DMS 273 (cell line): ENCODE measurements around the gene RNLS.
"Not testable (repeated sequence)": the region's sequence is repeated elsewhere in the genome, so short reads cannot be mapped to it uniquely, and the experiment has no call there.

Experiments
- DNase-seq: peaks from one replicate; lab custom pipeline; 2025; ENCODE audit not compliant: unreplicated experiment; lab: John Stamatoyannopoulos, UW

RNLS gene

DNA sequence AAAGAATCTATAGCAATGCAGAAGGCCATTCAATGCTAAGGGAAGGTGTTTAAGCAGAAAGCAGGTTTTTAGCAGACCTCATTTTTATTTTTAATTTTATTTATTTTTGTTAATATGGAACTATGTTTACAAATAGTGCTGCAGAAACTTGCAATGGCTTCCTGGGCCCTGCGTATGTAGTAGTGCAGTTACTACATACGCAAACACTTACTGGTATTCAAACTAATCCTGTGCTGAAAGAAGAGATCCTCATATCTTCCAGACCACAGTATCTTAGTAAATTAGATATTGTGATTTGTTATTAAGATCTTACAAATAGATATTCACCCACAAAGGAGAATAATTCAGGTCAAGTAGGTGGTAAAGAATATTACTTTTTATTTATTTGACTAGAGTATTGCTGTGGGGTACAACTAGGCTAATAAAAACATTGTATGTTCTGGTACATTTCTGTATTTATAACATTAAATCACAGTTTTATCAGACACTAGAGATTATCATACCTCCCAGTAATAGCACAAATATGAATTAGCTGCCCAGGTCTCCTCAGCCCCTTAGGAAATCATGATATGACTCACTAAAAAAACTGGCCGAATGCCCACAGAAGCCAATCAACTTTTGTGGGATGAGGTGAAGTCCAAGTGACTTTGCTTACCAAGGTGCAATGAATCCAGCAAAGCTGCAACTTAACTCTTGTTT lies 57.6 kb downstream of the RNLS start:
- peak; percentile 14 for DNase-seq

DNA sequence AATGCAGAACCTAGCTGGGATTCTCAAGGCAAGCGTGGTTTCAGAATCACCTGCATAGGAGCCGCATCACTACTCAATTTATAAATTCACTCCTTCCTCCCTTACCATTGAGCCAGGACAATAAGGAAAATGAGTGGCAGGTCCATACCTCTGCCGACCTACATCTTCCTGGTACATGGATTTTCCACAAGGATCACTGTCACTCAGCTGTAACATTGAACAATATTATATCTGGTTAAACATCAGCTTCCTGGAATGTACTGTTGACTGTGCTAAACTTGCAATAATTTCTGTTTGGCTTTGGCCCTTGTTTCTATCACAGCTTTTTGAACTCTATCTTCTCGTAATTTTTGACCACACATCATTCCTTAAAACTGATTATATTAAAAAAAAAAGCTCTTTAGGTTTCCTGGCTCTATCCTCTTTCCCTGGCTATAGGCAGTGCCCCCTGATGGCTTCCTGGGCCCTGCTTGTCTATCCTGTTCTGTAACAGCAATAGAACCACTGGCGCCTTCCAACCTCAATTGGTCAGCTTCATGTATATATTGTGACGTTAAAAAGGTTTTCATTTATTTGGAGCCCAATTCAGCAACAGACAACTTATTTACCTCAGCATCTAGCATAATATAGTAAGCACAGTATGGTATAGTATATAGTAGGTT lies 59.2 kb downstream of the RNLS start:
- DNase-seq = no peak

DNA sequence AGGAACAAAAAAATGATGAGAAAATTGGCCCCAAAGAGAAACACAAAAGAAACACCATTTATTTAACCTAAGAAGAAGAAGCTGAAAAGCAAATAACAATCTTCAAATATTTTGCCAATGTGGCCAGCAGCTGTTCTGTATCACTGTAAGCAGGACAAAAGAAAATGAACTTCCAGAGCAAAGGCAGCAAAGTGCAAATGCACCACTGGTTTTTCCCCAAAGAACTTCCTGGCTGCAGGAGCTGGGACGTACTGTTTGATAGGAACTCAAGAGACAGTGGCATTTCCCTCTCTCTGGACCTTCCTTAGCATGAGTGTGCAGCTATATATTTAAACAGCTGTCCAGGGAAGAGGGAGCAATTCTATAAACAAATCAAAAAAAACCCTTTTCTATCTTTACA lies 60.4 kb downstream of the RNLS start:
- no peak for DNase-seq

DNA sequence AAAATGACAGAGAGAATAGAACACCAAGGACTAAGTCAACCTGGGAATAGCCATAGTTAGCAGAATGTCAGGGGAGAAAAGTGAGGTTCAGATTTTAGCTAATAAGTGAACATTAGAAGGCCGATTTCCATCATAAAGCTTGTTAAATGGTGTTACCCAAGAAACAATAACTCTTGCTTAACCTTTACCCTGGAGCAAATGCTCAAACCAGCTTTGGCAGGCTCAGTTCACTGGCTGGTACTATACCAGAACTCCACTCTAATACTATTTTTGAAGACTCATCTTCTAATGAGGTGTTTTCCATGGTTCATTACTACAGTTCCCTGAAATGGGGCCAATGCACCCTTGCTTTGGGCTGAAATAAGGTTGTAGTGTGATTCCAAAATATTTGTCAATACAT lies 61.3 kb downstream of the RNLS start:
- no peak for DNase-seq

DNA sequence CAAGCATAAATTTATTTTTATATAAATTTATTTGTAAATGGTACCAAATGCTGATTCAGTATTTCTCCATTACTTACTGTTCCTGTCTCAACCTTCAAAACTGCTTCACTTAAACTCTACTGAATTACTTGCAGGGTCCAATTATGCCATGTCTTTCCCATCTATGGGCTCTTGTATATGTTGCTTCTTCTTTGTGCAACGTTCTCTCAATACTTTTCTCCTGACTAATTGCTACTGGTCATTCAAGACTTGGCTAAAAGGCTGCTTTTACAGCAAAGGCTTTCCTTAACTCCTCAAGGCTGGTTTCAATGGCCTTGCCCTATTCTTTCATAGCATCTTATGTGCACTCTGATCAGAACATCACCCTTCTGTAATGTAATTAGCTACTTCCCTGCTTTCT lies 67.9 kb downstream of the RNLS start:
- no peak for DNase-seq

DNA sequence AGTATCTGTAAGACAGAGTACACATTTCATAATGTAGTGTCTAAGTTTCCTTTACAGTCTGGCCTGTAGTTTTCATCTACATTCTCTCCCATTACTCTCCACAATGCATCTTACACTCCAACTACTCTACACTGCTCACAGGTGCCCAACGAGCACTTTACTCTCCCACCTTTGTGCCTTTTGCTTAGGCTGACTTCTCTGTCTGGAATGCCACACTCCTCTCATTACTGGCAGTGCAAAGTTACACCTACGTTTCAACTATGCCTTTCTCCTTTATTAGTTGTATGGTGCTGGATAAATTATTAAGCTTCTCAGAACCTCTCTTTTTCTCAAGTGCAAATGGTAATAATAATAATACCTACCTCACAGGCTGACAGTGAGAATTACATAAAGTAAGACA lies 70.5 kb downstream of the RNLS start:
- no peak for DNase-seq

DNA sequence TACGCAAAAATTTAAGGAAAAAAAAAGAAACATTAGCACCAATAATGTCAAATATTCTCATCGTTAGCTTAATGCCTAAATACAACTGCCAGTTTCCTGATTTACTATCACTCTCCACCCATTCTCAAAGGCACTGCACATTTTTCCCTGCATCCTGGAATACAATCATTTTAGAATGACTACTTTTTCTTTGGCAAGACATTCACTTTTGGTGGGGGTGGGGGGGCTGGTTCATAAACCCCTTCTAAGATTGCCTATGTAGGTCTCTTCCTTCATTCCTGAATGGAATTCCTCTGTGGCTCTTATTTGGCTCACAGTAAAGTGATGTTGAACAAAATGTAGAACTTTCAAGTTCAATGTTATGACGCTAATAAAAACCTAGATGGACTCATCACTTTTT lies 74.3 kb downstream of the RNLS start:
- no peak for DNase-seq

DNA sequence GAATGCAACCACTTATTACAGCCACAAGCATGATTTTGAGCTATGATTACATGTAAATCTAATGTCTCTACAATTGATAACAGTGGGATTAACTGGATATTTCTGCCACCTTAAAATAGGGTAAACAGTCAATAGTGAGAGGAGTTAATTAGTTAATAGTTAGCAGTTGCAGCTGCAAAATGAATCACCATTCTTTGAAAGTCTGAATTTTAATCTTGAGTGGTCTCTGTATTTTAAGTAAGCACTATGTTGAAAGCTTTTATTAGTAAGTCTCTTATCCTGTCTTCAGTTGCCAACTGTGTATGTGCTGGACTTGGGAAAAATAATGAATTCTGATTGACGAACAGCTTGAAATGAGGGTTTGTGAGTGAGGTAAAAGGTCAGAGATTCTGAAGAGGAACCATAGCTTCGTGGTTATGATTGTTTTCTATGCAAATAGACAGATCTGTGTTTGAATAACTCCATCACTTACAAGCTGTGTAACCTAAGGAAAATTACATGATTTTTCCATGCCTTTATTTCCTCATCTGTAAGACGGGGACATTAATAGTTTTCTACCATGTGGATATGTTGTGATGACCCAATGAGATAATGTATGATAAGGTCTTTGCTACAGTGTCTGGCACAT lies 75.2 kb downstream of the RNLS start:
- no peak for DNase-seq

DNA sequence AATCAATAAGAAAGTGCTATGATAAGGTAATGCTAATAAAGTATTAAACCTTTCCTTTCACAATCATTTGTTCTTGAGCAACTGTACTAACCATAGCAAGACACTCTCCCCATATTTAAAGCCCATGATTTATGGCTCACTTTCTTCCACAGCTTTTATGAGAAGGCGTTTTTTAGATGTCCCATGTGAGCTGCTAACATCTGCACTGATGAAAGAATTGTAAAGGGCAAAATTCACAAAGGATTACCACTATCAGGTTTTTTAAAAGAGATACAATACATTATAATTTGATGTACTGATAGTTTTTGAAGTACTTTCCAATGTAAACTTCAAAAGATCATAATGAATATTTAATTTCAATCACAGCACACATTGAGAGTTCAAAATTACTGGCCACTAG lies 75.7 kb downstream of the RNLS start:
- no peak for DNase-seq

DNA sequence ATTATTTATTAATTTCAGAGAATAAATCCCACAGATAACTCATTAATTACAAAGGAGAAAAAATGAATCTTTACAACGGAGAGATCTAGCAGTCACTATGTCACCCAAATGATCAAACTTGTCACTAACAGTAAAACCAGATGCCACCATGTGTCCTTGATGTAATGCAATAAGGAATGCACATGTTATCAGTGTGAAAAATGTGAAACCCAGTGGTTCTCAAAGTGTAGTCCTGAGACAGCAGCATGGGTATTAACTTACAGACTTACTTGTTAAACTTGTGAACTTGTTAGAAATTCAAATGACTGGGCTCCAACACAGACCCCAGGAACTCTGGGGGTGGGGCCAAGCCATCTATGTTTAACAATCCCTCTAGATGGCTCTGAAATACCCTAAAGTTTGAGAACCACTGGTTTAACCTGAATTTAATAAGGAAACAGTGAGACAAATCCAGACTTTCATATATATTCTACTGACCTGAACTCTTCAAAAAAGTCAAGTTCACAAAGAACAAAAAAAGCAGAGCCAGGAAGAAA lies 77.4 kb downstream of the RNLS start:
- no peak for DNase-seq

DNA sequence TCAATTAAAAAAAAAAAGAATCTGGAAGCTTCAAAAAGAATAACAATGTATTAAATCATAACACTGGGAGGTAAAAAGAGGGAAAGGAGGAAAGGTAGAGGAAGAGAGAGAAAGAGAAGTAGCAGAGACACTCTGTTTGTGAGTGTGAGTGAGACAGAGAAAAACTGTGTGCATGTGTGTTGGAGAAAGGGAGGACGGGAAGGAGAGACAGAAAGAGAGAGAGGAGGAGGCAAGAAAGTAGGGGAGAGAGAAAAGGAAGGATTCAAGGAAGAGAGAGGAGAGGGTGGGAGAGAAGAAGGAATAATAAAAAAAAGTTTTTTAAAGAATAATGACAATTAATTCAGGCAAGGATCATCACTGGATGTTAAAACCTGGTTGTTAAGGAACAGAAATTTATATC lies 77.9 kb downstream of the RNLS start:
- DNase-seq = no peak

DNA sequence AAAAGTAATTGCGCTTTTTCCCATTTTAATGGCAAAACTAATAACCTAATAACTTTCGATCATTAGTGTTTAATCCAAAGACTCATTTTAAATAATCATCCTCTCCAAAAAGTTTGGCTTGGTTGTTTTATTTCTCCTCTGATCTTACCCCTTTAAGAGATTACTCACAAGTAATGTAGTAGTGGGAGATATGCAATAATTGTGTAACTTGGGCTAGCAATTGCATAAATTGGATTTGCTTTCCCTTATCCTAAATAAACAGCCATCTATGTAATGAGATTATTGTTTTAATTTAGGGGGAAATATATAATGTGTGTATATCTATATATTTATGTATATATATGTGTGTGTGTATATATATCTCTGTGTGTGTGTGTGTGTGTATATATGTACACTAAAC lies 82.5 kb downstream of the RNLS start:
- no peak for DNase-seq

DNA sequence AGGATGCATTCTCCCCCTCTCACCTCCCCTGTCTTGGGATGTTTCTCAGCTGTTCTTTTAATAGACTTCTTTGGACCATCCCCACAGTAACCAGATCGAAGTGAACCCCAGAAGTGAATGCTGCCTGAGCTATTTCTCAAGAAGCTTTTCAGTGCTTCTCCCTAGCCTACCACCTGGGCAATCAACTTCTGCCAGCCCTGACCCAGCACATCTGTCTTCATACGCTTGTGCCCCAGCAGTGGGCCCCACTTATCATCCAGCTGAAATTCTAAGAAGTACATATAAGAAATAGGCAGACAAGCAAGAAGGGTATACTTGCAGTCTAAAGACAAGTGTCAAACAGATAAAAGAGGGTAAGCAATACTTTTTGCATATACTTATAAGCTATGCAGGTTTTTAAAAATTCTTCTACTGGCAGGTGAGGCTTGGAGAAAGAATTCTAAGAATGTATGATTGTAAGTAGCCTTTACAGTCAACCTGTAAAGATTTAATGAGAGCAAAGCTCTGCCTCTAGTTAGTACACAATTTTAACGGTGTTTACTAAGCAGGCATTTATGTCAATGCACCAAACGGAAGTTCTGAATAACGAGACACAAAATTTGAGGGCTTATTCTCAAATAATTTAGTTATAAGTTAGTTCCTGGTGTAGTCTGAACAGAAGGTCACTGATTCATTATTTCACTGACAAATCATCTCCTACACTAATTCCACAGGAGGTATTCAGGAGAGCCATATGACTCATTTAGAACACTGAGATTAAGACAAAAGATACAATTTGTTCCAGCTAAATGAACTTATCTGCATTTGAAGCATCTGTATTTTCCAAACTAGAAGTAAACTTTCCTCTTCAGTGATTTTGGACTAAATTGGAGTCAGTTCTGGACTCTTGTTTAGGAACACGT lies 83.3 kb downstream of the RNLS start:
- peak; percentile 0 for DNase-seq

DNA sequence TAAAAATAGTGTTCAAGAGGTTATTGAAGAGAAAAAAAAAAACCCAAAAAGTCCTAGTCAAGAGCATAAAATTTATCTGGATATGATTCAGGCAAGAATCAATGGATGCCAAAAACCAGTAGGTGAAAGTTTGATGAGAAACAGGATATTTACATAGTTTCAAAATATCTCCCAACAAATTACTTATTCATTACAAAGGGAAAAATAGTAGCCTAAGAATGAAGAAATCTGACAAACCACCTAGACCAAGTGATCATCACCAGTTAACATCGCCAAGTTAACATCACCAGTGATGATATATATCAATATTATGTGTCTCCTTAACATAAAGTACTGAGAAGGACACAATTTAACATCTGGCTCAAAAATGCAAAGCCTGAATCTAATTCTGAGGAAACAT lies 85.2 kb downstream of the RNLS start:
- DNase-seq = no peak

DNA sequence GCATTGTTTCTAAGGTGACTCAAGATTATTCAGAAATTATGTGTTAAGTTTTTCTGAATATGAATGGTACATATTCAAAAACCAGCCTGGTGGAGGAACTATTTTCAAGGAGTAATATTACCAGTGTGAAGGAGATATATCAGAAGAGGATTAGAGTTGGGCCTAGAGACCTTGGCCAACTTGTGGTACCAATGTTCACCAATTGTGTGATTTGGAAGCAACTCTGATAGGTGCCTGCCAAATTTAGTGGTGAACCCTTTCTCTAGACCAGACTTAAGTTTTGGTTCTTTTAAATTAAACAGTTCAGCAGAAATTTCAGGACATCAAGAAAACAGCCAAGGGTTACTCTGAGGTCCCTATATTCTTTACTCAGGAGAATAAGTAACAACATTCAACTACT lies 88.6 kb downstream of the RNLS start:
- no peak for DNase-seq

DNA sequence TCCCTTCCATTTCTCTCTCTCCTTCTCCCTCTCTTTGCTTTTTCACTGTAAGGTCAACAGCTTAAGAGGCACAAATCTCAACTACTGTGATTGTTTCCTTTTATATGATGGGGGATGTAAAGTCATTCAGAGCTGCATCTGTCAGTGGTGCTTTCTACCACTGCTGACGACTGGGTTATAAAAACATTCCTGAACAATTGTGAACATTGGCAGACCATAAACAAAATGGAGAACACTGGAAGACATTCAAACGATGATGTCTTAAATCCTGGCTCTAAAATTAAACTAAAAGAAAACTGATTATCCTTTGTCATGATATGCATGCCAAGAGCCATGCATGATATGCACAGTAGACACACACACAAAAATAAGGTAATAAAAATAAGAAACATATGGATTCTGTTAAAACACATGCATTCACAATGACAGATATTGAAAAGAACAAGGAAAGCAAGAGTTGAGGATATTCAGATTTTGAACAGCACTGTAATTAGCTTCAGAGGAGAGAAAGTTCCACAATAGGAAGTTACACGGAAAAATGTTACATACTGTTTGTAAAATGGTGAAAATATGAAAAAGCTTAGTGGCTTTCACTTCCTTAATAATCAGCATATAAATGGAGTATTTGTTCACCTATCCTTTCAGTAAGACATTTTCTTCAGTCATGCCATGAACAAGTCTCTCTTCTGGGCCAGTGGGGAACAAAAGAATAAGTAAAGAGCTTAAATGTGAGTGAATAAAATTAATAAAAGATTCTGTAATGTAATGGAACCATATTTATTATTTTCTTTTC lies 89.2 kb downstream of the RNLS start:
- DNase-seq = no peak

DNA sequence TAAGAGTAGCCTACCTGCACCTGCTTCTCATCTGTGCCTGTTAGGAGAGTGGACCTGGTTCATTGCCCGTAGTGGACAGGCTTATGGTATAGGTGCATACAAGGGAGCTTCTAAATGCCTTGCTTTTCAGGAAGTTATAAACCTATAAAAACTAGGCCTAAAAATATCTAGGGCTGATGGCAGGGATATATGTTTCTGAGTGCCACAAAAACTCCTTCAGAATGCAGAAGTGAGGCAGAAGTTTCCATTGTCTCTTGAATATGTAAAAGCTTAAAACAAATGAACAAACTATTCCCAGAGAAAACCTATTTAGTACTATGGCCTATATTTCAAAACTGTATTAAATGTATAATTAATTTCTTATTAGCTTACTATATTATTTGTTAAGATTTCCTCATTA lies 91.8 kb downstream of the RNLS start:
- no peak for DNase-seq

DNA sequence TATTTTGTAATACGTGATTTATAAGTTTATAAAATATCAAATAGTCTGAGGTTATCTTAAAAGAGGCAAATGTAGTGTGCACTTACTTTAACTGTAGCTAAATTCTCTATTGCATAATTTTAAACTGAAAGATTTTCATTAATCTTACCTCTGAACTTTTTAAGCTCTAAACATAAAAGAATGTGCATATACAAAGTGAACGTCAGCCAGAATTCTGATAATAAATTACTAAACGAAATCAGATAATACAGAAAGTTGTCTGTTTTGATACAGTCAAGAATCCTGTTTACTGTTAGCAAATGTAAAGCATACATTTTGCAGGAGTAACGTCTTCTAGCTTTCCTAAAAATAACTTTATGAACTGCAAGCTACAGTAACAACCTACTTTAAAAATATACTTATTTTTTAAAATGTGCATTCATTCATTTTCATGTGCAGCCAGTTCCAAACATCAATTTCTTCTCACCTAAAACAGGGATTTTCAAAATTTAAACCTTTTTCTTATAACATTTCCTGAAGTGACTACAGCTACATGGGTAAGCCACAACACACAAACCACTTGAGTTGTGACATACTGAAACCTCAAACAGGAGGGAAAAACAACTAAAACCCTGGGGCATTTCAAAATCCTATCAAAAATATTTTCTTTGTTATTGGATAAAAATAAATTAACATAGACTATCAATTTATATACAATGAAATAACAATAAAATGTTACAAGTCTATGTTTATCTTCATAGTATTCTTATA lies 92.7 kb downstream of the RNLS start:
- DNase-seq = no peak

DNA sequence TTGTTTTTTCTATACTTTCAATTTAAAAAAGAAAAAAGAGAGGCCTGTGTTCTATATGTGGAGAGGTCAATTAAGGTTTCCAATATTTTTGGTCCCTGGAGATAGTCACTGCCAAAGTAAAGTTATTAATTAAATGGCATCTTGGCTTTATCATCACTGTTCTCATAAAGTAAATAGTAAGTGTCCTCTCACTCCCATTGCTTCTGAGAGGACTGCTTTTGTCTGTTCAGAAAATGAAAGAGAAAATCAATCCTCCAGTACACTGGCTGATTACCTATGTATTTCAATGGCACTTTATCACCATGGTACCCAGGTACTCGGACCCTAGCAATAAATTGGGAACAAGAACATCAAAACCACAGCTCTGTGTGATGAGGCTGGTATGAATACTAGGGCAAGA lies 94.0 kb downstream of the RNLS start:
- no peak for DNase-seq

DNA sequence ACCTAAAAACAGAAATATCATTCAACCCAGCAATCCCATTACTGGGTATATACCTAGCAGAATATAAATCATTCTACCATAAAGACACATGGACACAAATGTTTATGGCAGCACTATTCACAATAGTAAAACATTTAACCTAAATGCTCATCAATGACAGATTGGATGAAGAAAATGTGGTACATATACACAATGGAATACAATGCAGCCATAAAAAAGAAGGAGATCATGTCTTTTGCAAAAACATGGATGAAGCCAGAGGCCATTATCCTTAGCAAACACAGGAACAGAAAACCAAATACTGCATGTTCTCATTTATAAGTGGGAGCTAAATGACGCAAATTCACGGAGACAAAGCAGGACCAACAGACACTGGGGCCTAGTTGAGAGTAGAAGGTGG lies 96.3 kb downstream of the RNLS start:
- not testable (repeated sequence) for DNase-seq
